ENCODE data around the gene TCFL5.

TCFL5 gene

GRCh38 chr20:62834967-62835730 lies 26.5 kb downstream of the TCFL5 start:
- DNase-seq (ENCODE audit: low read depth), result no peak

DNA sequence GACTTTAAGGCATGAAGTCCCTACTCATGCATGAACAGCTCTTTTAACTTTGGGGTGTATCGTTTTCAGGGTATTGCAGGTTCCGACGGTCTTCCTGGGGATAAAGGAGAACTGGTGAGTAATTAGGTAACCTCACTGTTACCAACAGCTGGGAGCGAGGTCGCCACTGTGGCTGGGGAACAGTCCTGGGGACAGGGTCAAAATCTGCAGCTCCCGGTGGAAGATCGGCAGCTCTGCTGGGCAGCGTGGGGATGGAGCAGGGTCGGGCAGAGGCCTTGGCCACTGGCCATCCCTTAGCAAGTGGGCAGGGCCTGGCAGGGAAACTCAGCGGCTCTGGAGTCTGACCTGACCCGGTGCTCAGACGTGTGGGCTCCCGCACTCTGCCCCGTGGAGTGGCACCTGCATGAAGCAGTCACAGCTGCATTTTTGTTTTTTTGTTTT lies 28.7 kb downstream of the TCFL5 start:
- no peak for DNase-seq (ENCODE audit: low read depth)

- no peak for DNase-seq (ENCODE audit: low read depth)
These were observed 29.3 kb downstream of the TCFL5 start for GRCh38 chr20:62832212-62832922.

GRCh38 chr20:62831854-62832211 lies 29.8 kb downstream of the TCFL5 start:
- DNase-seq (ENCODE audit: low read depth), result no peak

- DNase-seq (ENCODE audit: low read depth), result no peak
These were observed 30.2 kb downstream of the TCFL5 start for GRCh38 chr20:62831361-62831788.

DNA sequence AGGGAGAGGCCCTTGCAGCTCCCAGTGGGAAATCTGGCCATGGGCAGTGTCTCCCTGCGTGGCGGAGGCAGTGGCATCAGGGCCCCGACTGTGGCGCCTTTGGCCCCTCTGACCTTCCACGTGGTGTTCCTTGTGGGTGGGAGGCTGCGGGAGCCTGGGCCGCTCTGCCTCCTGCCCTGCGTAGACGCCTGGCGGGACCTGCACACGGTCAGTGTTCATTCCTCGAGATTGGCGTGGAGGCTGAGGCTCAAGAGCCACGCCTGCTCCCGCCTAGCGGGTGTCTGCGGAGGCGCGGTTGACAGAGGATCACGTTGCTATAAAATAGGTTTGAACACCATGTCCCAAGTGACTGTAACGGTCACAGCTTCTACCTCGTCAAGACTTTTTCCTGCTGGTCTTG lies 30.8 kb downstream of the TCFL5 start:
- no peak for DNase-seq (ENCODE audit: low read depth)

- DNase-seq (ENCODE audit: low read depth), result no peak
These were observed 31.4 kb downstream of the TCFL5 start for GRCh38 chr20:62830251-62830650.

- no peak for DNase-seq (ENCODE audit: low read depth)
These were observed 32.1 kb downstream of the TCFL5 start for GRCh38 chr20:62829231-62830230.

DNA sequence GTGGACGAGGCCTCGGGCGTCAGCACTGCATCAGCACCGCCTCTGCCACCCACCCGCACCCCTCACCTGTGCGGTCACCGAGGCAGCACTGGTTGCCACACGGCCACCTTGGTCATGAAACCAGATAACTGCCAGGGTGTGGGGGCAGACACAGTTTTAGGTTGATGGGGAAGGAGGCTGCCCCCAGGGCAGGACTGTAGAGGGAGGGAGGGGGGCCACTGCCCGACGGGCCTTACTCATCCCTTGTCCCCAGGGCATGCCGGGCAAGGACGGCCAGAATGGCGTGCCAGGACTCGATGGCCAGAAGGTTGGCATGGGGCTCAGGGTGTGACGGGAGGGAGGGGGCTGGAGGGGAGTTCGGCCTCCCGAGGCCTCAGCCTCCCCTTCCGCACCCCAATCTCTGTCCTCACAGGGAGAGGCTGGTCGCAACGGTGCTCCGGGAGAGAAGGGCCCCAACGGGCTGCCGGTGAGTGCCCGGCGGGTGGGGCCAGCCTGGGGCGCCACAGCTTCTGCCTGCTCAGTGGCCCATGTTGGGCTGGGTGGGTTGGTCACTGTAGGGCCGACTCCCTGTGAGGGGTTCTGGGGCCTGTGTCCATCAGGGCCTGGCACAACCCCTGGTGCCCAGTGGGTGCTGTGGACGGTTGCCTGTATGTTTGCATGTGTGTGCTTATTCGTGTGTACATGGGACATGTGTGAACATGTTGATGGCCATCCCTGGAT lies 33.0 kb downstream of the TCFL5 start:
- no peak for DNase-seq (ENCODE audit: low read depth)

GRCh38 chr20:62828051-62828450 lies 33.6 kb downstream of the TCFL5 start:
- DNase-seq (ENCODE audit: low read depth), result no peak

DNA sequence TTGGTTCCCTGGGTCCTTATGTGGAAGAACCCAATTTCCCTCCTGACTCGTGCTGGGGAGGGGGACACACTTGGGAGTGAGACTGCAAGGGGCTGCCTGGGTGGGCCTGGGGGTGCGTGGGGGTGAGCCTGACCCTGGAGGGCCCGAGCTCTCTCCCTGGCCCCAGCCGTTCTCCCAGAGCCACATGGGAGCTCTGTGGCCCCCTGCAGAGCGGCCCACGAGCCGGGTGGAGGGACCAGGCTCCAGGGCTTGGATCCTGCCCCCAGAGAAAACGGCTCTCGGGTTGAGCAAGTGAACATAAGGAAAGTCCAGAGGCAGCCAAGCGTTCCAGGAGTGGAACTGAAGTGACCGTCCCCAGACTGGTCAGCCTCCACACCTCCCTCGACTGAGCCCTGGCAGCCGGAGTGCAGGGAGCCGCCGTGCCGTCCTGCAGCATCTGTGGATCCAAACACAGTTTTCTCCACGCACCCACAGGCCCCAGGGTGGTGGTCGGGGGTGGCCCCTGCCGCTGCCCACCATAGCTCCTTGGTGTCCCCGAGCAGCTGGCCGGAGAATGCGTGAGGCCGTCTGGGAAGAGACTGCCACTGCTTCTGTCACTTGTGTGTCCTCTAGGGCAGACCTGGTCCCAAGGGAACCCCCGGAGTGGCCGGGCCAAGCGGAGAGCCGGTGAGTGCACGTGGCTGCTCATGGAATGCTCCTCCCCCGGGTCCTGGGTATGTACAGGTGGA lies 34.1 kb downstream of the TCFL5 start:
- no peak for DNase-seq (ENCODE audit: low read depth)

GRCh38 chr20:62826646-62827310 lies 34.8 kb downstream of the TCFL5 start:
- DNase-seq (ENCODE audit: low read depth), result no peak

DNA sequence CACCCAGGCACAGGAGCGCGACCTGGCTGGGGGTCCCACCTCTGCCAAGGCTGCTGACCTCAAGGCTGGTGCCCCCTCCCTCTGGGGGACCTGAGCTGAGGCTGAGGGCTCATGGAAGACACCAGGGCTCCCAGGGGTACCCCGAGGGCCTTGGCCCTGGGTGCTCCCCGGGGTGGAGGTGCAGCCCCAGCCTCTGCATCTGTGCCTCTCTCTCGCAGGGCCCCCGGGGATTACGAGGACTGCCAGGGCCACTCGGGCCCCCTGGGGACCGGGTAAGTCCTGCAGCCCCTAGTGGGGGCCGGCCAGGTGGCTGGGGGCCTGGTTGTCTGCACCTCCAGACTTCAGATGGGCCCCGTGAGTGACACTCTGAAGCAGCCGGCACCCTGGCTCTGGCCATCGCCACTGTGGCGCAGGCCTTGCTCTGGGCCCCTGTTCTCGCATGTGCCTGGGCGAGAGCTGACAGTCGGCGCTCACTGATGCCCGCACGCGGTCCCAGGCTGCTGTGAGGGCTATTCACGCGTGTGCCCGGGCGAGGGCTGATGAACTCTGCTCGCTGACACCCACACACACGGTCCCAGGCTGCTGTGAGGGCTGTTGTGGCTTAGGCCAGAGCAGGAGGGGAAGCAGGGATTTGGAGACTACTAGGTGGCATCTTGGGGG lies 35.5 kb downstream of the TCFL5 start:
- DNase-seq (ENCODE audit: low read depth), result no peak

DNA sequence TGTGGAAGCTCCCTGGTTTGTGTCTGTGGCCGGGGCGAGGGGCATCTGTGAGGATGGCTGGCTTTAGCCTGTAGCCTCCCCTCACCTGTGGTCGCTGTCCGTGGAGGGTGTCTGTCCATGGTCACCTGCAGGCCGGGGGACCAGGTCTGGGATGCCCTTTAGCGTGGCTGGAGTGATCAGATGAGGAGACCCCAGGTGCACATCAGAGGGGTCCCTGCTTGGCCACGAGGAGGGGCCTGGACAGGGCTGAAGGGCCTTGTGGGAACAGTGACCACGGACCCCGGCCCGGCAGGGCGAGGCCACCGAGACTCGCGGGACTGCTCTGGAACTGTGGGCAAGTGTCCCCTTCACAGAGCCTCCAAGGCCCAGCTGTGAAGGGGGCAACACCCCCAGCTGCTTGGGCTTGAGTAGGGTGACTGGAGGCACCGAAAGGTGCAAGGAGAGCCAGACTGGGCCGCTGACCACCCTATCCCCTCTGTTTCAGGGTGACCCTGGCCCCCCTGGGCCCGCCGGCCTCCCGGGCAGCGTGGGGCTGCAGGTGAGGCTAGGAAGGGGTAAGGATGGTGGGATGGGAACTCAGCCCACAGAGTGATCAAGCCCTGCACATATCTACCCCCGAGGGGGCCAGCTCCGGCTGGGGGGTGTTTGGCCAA lies 36.2 kb downstream of the TCFL5 start:
- no peak for DNase-seq (ENCODE audit: low read depth)

DNA sequence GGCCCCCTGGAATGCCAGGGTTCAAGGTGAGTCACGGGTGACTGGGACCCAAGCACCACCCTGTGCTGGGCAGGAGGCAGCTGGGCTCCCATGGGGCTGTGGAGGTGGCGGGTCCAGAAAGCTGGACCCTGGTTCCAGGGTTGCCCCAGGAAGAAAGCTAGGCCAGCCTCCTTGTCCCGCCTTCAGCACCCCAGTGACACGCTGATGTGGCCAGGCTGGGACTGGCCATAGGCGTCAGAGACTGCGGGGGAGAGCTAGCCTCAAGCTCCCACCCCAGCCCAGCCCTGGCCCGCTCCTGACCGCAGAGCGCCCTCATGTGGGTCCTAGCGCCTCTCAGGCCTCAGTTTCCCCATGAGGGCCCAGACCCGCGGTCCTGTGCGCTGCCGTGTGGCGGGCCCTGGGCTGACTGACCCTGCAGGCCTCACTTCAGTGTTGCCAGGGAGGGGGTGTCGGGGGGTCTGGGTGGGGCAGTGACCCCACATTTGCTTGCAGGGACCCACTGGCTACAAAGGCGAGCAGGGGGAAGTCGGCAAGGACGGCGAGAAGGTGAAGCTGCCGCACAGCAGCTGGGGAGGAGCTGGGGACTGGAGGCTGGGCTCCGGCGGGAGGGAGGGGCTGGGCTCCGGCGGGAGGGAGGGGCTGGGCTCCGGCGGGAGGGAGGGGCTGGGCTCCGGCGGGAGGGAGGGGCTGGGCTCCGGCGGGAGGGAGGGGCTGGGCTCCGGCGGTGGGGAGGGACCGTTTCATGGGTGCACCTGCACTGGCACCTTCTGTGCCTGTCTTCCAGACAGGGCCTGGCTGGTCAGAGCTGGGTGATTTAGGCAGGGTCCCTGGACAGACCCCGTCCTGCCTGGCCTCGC lies 36.9 kb downstream of the TCFL5 start:
- no peak for DNase-seq (ENCODE audit: low read depth)

GRCh38 chr20:62823688-62824475 lies 37.7 kb downstream of the TCFL5 start:
- DNase-seq (ENCODE audit: low read depth), result no peak

DNA sequence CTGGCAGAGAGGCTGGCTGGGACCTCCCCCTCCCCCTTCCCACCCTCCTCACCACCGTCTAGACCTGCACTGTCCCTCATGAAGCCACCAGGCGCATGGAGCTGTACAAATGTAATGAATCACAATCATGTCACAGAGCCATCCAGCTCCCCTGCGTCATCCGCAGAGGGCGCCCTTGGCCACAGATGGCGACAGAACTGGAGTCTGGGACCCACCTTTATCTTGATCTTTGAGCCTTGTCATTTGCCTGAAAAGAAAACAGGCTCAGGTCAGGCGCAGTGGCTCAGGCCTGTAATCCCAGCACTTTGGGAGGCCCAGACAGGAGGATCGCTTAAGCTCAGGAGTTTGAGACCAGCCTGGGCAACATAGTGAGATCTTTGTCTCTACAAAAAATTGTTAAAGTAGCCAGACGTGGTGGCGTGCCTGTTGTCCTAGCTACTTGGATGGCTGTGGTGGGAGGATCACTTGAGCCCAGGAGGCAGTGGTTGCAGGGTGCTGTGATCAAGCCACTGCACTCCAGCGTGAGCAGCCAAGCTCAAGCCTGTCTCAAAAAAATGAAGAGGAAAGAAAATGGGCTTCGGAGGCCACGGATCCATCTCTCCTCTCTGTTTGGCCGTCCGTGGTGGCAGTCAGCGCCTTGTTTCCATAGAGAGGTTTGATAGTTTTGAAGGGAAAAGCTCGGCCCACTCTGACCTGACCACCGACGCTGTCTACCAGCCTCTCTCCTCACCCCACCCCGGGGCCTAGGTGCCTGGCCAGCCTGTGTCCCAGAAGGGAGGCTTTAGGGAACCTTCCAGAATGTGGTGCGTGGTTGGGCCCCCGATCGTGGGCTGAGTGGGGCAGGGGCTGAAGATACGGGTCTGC lies 38.6 kb downstream of the TCFL5 start:
- DNase-seq (ENCODE audit: low read depth), result no peak

Data from stimulated activated CD8-positive, alpha-beta memory T cell treated with anti-CD3 and anti-CD28 coated beads, Interleukin-15, amount 100 ng/mL, for 1 hour (primary cell).